ENCODE measurements around the gene KRTAP19-2. TPM values are rescaled to one million over a fixed set of nuclear protein-coding genes. Genes with fewer than 3 reads are reported as not detected.

KRTAP19-2 gene, protein sequence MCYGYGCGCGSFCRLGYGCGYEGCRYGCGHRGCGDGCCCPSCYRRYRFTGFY
- not detected in 5 replicates for total RNA-seq (2022; extraction: Qiagen RNA extraction; ENCODE audit: low read depth)

DNA sequence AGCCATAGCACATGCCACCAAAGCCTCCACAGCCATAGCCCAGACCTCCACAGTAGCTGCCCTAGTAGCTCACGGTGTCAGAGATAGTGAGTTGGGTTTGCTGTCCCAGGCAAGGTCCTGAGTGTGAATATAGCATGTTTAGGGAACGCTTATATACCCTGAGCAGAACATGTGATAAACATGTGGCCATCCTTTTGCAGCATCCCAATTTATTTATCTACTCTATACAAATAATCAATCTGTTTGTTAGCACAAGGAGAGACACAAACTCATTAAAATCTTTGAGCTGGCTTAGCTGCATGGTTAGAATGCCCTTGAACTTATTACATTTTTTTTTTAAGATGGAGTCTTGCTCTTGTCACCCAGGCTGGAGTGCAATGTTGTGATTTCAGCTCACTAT, at the start of gene KRTAP19-2:
Gene KRTAP19-2 (minus strand): TSS at position 101 of the 400 bp plus-strand sequence. CDS start 88 bp downstream, at position 13.

DNA sequence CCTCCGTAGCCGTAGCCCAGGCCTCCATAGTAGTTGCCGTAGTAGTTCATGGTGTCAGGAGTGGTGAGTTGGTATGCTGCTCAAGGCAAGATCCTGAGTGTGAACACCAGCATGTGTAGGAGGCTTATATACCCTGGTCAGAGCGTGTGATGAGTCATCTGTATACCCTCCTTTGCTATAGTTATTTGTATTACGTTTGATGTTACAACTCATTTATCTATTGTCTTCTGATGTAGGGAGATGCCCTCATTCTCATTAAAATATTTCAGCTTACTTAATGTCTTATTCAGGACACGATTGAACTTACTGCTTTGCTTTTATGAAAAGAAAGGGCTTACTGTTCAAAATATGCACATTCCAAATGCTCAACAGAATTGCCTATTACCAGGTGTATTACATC, 14.8 kb upstream of the KRTAP19-2 start, which contains the start of gene KRTAP19-5:
Gene KRTAP19-5 (minus strand): TSS at position 101 of the 400 bp plus-strand sequence. CDS start 51 bp downstream, at position 50.

DNA sequence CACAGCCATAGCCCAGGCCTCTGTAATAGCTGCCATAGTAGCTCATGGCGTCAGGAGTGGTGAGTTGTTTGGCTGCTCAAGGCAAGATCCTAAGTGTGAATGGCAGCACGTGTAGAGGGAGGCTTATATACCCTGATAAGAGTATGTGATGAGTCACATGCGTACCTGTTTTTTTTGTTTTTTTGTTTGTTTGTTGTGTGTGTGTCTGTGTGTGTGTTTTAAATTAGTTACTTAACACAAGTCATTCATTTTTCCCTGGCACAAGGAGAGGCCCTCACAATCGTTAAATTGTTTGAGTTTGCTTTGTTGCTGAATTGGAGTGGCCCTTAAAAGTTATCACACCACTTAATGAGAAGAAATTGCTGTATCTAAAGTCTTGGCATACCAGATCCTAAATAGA, 9.8 kb upstream of the KRTAP19-2 start, which contains the start of gene KRTAP19-4:
Gene KRTAP19-4 (minus strand): TSS at position 101 of the 400 bp plus-strand sequence. CDS start 55 bp downstream, at position 46.

DNA sequence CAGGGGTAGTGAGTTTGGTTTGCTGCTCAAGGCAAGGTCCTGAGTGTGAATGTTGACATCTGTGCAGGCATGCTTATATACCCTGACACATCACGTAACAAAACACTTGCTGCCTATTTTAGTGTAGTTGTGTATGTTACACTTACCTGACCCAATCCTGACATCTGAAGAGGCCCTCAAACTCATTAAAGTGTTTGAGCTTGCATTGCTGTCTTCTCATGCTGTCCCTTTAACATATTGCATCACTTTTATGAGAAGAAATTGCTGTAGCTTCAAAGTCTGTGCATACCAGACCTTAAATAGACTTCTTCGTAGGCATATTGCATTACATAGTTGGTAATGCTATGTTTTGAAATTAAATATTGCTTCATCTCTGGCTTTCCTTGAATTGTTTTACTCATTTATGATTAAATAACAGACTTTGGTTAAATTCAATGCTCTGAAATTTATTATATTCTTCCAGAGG, 4.8 kb upstream of the KRTAP19-2 start, which contains the start of gene KRTAP19-3:
Gene KRTAP19-3 (minus strand): TSS at position 51 of the 466 bp plus-strand sequence. CDS start 56 bp downstream, outside the sequence.

DNA sequence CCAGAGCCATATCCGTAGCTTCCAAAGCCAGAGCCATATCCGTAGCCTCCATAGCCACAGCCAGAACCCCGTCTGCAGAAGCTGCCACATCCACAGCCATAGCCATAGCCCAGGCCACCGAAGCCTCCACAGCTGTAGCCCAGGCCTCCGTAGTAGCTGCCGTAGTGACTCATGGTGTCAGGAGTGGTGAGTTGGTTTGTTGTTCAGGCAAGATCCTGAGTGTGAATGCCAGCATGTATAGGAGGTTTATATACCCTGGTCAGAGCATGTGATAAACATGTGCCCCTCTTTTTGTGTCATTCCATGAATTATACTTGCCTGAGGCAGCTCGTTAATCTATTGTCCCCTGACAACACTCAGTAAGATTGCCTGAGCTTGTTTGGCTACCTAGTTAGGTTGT, 7.1 kb downstream of the KRTAP19-2 start, which contains the start of gene KRTAP19-1:
Gene KRTAP19-1 (minus strand): TSS at position 223 of the 400 bp plus-strand sequence. CDS start 50 bp downstream, at position 173.

DNA sequence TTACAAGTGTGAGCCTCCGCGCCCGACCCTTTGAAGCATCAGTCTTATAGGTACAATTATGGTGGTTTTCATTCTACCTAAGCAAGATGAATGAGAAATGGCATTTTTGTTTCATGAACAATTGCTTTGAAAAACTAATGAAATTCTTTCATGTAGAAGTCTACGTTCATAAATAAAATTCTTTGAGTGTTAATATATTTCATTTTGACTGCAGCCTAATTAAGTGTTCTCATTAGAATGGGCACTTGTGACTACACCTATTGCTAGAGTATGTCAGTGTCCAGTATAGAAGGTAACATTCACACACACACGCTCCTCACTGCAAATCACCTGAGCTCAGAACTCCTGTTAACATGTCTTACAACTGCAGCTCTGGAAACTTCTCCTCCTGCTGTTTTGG, 47.3 kb downstream of the KRTAP19-2 start, which contains the start of gene KRTAP15-1:
Gene KRTAP15-1 (plus strand): TSS at position 301 of the 400 bp plus-strand sequence. CDS start 53 bp downstream, at position 354.

Other genes starting within 250 kb of the KRTAP19-2 start
- gene KRTAP24-1, start 204.5 kb downstream of the KRTAP19-2 start, total RNA-seq (2022; extraction: Qiagen RNA extraction; ENCODE audit: low read depth): not detected in 5 replicates
- gene KRTAP25-1, start 197.9 kb downstream of the KRTAP19-2 start, total RNA-seq (2022; extraction: Qiagen RNA extraction; ENCODE audit: low read depth): not detected in 5 replicates
- gene KRTAP26-1, start 167.1 kb downstream of the KRTAP19-2 start, total RNA-seq (2022; extraction: Qiagen RNA extraction; ENCODE audit: low read depth): not detected in 5 replicates
- not detected in 5 replicates for gene KRTAP27-1, start 149.7 kb downstream of the KRTAP19-2 start, total RNA-seq (2022; extraction: Qiagen RNA extraction; ENCODE audit: low read depth)
- not detected in 5 replicates for gene KRTAP23-1, start 138.8 kb downstream of the KRTAP19-2 start, total RNA-seq (2022; extraction: Qiagen RNA extraction; ENCODE audit: low read depth)
- not detected in 5 replicates for gene KRTAP13-2, start 115.2 kb downstream of the KRTAP19-2 start, total RNA-seq (2022; extraction: Qiagen RNA extraction; ENCODE audit: low read depth)
- not detected in 5 replicates for gene KRTAP13-1, start 91.4 kb downstream of the KRTAP19-2 start, total RNA-seq (2022; extraction: Qiagen RNA extraction; ENCODE audit: low read depth)
- not detected in 5 replicates for gene KRTAP13-3, start 61.5 kb downstream of the KRTAP19-2 start, total RNA-seq (2022; extraction: Qiagen RNA extraction; ENCODE audit: low read depth)
- not detected in 5 replicates for gene KRTAP13-4, start 57.2 kb downstream of the KRTAP19-2 start, total RNA-seq (2022; extraction: Qiagen RNA extraction; ENCODE audit: low read depth)
- gene KRTAP15-1, start 47.2 kb downstream of the KRTAP19-2 start, total RNA-seq (2022; extraction: Qiagen RNA extraction; ENCODE audit: low read depth): not detected in 5 replicates
- gene KRTAP19-1, start 7.1 kb downstream of the KRTAP19-2 start, total RNA-seq (2022; extraction: Qiagen RNA extraction; ENCODE audit: low read depth): not detected in 5 replicates
- not detected in 5 replicates for gene KRTAP19-3, start 4.6 kb upstream of the KRTAP19-2 start, total RNA-seq (2022; extraction: Qiagen RNA extraction; ENCODE audit: low read depth)
- gene KRTAP19-4, start 9.7 kb upstream of the KRTAP19-2 start, total RNA-seq (2022; extraction: Qiagen RNA extraction; ENCODE audit: low read depth): not detected in 5 replicates
- gene KRTAP19-5, start 14.7 kb upstream of the KRTAP19-2 start, total RNA-seq (2022; extraction: Qiagen RNA extraction; ENCODE audit: low read depth): not detected in 5 replicates
- gene KRTAP19-6, start 54.4 kb upstream of the KRTAP19-2 start, total RNA-seq (2022; extraction: Qiagen RNA extraction; ENCODE audit: low read depth): not detected in 5 replicates
- gene KRTAP19-7, start 73.9 kb upstream of the KRTAP19-2 start, total RNA-seq (2022; extraction: Qiagen RNA extraction; ENCODE audit: low read depth): not detected in 5 replicates
- gene KRTAP22-2, start 103.0 kb upstream of the KRTAP19-2 start, total RNA-seq (2022; extraction: Qiagen RNA extraction; ENCODE audit: low read depth): not detected in 5 replicates
- not detected in 5 replicates for gene KRTAP6-3, start 105.0 kb upstream of the KRTAP19-2 start, total RNA-seq (2022; extraction: Qiagen RNA extraction; ENCODE audit: low read depth)
- gene KRTAP6-2, start 111.5 kb upstream of the KRTAP19-2 start, total RNA-seq (2022; extraction: Qiagen RNA extraction; ENCODE audit: low read depth): not detected in 5 replicates
- gene KRTAP22-1, start 113.7 kb upstream of the KRTAP19-2 start, total RNA-seq (2022; extraction: Qiagen RNA extraction; ENCODE audit: low read depth): not detected in 5 replicates
- not detected in 5 replicates for gene KRTAP6-1, start 126.5 kb upstream of the KRTAP19-2 start, total RNA-seq (2022; extraction: Qiagen RNA extraction; ENCODE audit: low read depth)
- not detected in 5 replicates for gene KRTAP20-1, start 129.0 kb upstream of the KRTAP19-2 start, total RNA-seq (2022; extraction: Qiagen RNA extraction; ENCODE audit: low read depth)
- not detected in 5 replicates for gene KRTAP20-4, start 133.2 kb upstream of the KRTAP19-2 start, total RNA-seq (2022; extraction: Qiagen RNA extraction; ENCODE audit: low read depth)
- not detected in 5 replicates for gene KRTAP20-2, start 147.8 kb upstream of the KRTAP19-2 start, total RNA-seq (2022; extraction: Qiagen RNA extraction; ENCODE audit: low read depth)
- not detected in 5 replicates for gene KRTAP20-3, start 155.4 kb upstream of the KRTAP19-2 start, total RNA-seq (2022; extraction: Qiagen RNA extraction; ENCODE audit: low read depth)
- not detected in 5 replicates for gene KRTAP21-3, start 231.3 kb upstream of the KRTAP19-2 start, total RNA-seq (2022; extraction: Qiagen RNA extraction; ENCODE audit: low read depth)